HG02981 (cell line): ENCODE measurements around the gene NKAPL.

Experiments used
- ATAC-seq: cut with Tn5 transposase; IDR thresholded peaks from one replicate; pipeline ENCODE4 v1.9.1; 2021; ENCODE audit warnings: mild to moderate bottlenecking, moderate library complexity; ENCODE audit not compliant: unreplicated experiment

Gene NKAPL

GRCh38 chr6:28258877-28259777, at the start of gene NKAPL:
TSS of gene NKAPL (plus strand) at chr6:28259297. CDS start at chr6:28259372, 75 bp downstream.
- ATAC-seq, result no peak

- ATAC-seq, result no peak
Measured at GRCh38 chr6:28209753-28210535, 49.2 kb upstream of the NKAPL start.

GRCh38 chr6:28211840-28212509, 47.1 kb upstream of the NKAPL start:
- ATAC-seq, result peak; percentile 13

- peak; percentile 62 for ATAC-seq
Measured at GRCh38 chr6:28212510-28213212, 46.4 kb upstream of the NKAPL start.

- ATAC-seq, result no peak
Measured at GRCh38 chr6:28213213-28213523, 45.9 kb upstream of the NKAPL start.

- no peak for ATAC-seq
Measured at GRCh38 chr6:28215425-28215824, 43.7 kb upstream of the NKAPL start.

GRCh38 chr6:28217890-28218289, 41.2 kb upstream of the NKAPL start:
- ATAC-seq, result no peak

- no peak for ATAC-seq
Measured at GRCh38 chr6:28218312-28219248, 40.5 kb upstream of the NKAPL start.

- no peak for ATAC-seq
Measured at GRCh38 chr6:28220257-28221133, 38.6 kb upstream of the NKAPL start.

- no peak for ATAC-seq
Measured at GRCh38 chr6:28224131-28225055, 34.7 kb upstream of the NKAPL start.

- peak; percentile 87 for ATAC-seq
Measured at GRCh38 chr6:28225056-28225834, 33.9 kb upstream of the NKAPL start, which contains the start of gene ZSCAN9. TSS of gene ZSCAN9 (plus strand) at chr6:28225275. CDS start at chr6:28227085, 1,810 bp downstream.

GRCh38 chr6:28226460-28226859, 32.6 kb upstream of the NKAPL start:
- no peak for ATAC-seq

- no peak for ATAC-seq
Measured at GRCh38 chr6:28232785-28233184, 26.3 kb upstream of the NKAPL start.

- ATAC-seq, result no peak
Measured at GRCh38 chr6:28235912-28236452, 23.1 kb upstream of the NKAPL start.

GRCh38 chr6:28239636-28240035, 19.5 kb upstream of the NKAPL start:
- ATAC-seq, result no peak

GRCh38 chr6:28240471-28240870, 18.6 kb upstream of the NKAPL start:
- no peak for ATAC-seq

- no peak for ATAC-seq
Measured at GRCh38 chr6:28243946-28244345, 15.2 kb upstream of the NKAPL start.
